Mesendoderm (in vitro differentiated cells): ENCODE results near the gene PCIF1.

Experiments used
- DNase-seq: peaks from one replicate; pipeline ENCODE4 v3.0.0; 2013
- H2AK5ac ChIP-seq: 2 replicates; pipeline ENCODE4 v1.6.1; 2013; ENCODE audit warnings: low read length, inconsistent platforms
- H2BK120ac ChIP-seq: 2 replicates; pipeline ENCODE4 v1.6.1; 2013; ENCODE audit warnings: low read depth, mild to moderate bottlenecking, low read length, moderate library complexity, mixed read lengths
- H2BK15ac ChIP-seq: replicated peaks from 2 replicates; pipeline ENCODE4 v1.6.1; 2013; ENCODE audit warnings: low read depth, mild to moderate bottlenecking, moderate library complexity
- H2BK5ac ChIP-seq: 2 replicates; pipeline ENCODE4 v1.6.1; 2013; ENCODE audit warnings: low read length, inconsistent platforms
- H3K18ac ChIP-seq: 2 replicates; pipeline ENCODE4 v1.6.1; 2013; ENCODE audit warnings: mild to moderate bottlenecking, low read length, mixed read lengths
- H3K23ac ChIP-seq: one replicate; pipeline ENCODE4 v1.6.1; 2013; ENCODE audit warnings: low read length
- H3K27ac ChIP-seq: 2 replicates; pipeline ENCODE4 v1.5.1; 2013; ENCODE audit warnings: low read depth, mild to moderate bottlenecking, inconsistent platforms, low read length, moderate library complexity
- H3K27me3 ChIP-seq: 2 replicates; pipeline ENCODE4 v1.6.1; 2013; ENCODE audit warnings: low read length, control low read depth, mild to moderate bottlenecking, inconsistent platforms; ENCODE audit not compliant: insufficient read depth, poor library complexity
- H3K36me3 ChIP-seq: 2 replicates; pipeline ENCODE4 v1.6.1; 2013; ENCODE audit warnings: low read length, inconsistent platforms; ENCODE audit not compliant: control insufficient read depth, insufficient read depth
- H3K4ac ChIP-seq: one replicate; pipeline ENCODE4 v1.6.1; 2013; ENCODE audit warnings: low read depth, mild to moderate bottlenecking, low read length, moderate library complexity
- H3K4me1 ChIP-seq: 2 replicates; pipeline ENCODE4 v1.6.1; 2013; ENCODE audit warnings: low read depth, low read length, inconsistent platforms; ENCODE audit not compliant: control insufficient read depth
- H3K4me2 ChIP-seq: 2 replicates; pipeline ENCODE4 v1.6.1; 2013; ENCODE audit warnings: low read length
- H3K4me3 ChIP-seq: 2 replicates; pipeline ENCODE4 v1.5.1; 2013; ENCODE audit warnings: mild to moderate bottlenecking, low read length
- H3K56ac ChIP-seq: one replicate; pipeline ENCODE4 v1.6.1; 2013; ENCODE audit warnings: low read length
- H3K79me1 ChIP-seq: 2 replicates; pipeline ENCODE4 v1.6.1; 2013; ENCODE audit warnings: low read length, inconsistent platforms
- H3K79me2 ChIP-seq: 2 replicates; pipeline ENCODE4 v1.6.1; 2013; ENCODE audit warnings: mild to moderate bottlenecking, low read length; ENCODE audit not compliant: control insufficient read depth, insufficient read depth
- H3K9ac ChIP-seq: 2 replicates; pipeline ENCODE4 v1.6.1; 2013; ENCODE audit warnings: low read length, inconsistent platforms
- H4K5ac ChIP-seq: one replicate; pipeline ENCODE4 v1.6.1; 2013; ENCODE audit warnings: low read length
- H4K8ac ChIP-seq: one replicate; pipeline ENCODE4 v1.6.1; 2013; ENCODE audit warnings: low read depth, mild to moderate bottlenecking, control low read depth, low read length, moderate library complexity
- WGBS: extraction: QIAGEN DNeasy Blood & Tissue Kit; methylation state at CpG from one replicate; pipeline ENCODE4 v1.1.7; 2013; ENCODE audit warnings: low lambda C conversion rate, missing lambda C conversion rate; ENCODE audit not compliant: insufficient coverage; ENCODE audit errors: extremely low coverage; 5-methylcytosine and 5-hydroxymethylcytosine counted together

The PCIF1 gene

GRCh38 chr20:45948261-45948733 is 13.8 kb downstream of the PCIF1 start:
- no peak overlapping the region for H3K4ac ChIP-seq
- no peak for DNase-seq
- H3K27ac ChIP-seq, result no peak overlapping the region
- H2BK15ac ChIP-seq, result no peak overlapping the region
- no CpG with 5 or more reads among the region's 7 CpGs for whole genome bisulfite sequencing
- no peak overlapping the region for H3K4me3 ChIP-seq
- H3K9ac ChIP-seq, result no peak overlapping the region
- no peaks in the 10 kb centered on the region for H3K4me1 ChIP-seq
- H3K79me1 ChIP-seq, result no peaks in the 10 kb centered on the region
- no peak overlapping the region for H3K56ac ChIP-seq
- no peak overlapping the region for H3K23ac ChIP-seq
- H4K8ac ChIP-seq, result no peak overlapping the region
- H4K5ac ChIP-seq, result no peak overlapping the region
- no peaks in the 10 kb centered on the region for H3K79me2 ChIP-seq
- H2BK5ac ChIP-seq, result no peak overlapping the region
- H2AK5ac ChIP-seq, result no peak overlapping the region
- H3K18ac ChIP-seq, result no peak overlapping the region
- H3K36me3 ChIP-seq, result peaks cover 39% of the 10 kb centered on the region
- H2BK120ac ChIP-seq, result no peak overlapping the region
- no peaks in the 10 kb centered on the region for H3K27me3 ChIP-seq
- no peak overlapping the region for H3K4me2 ChIP-seq

DNA sequence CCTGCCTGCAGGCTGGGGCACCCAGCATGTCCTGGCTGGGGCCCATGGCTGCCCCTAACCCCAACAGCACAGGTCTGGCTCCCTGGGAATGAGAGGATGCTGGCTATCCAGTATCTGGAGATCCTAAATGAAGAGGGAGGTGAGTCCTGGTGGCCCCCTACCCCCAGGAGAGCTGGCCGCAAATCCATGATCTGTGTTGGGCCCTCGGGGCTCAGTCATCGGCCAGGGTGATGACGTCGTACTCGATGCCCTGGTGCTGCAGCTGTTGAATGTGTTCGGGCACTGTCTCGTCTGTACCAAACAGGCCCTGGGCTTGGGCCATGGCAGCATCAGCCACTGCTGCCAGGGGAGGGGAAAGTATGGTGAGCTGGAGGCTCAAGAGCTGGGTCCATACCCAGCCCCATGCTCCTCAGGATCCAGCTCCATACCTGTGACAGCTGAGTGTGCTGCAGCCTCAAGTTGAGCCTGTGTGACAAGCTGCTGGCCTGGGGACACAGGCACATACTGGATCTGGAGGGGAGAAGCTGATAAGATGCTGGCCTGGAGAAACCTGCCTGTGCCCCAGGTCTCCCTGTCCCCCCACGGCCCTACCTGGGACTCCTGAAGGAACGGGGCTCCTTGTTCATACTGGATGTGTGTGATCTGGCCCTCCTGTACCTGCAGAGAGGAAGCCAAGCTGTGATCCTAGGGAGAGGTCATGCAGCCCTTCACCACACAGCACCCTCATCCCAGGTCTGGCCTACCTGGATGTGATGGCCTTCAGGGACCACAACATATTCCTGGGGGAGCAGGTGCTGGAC is 14.5 kb downstream of the PCIF1 start:
- no peak overlapping the region for H2BK15ac ChIP-seq
- DNase-seq, result no peak
- no peak overlapping the region for H3K18ac ChIP-seq
- no peak overlapping the region for H4K5ac ChIP-seq
- no CpG with 5 or more reads among the region's 10 CpGs for WGBS
- no peak overlapping the region for H3K27ac ChIP-seq
- no peak overlapping the region for H2BK120ac ChIP-seq
- no peak overlapping the region for H3K4me3 ChIP-seq
- no peak overlapping the region for H3K9ac ChIP-seq
- H2AK5ac ChIP-seq, result no peak overlapping the region
- H3K79me1 ChIP-seq, result no peaks in the 10 kb centered on the region
- no peak overlapping the region for H3K56ac ChIP-seq
- no peak overlapping the region for H2BK5ac ChIP-seq
- H3K36me3 ChIP-seq, result peaks cover 37% of the 10 kb centered on the region
- no peaks in the 10 kb centered on the region for H3K4me1 ChIP-seq
- H3K27me3 ChIP-seq, result no peaks in the 10 kb centered on the region
- no peak overlapping the region for H3K23ac ChIP-seq
- H4K8ac ChIP-seq, result no peak overlapping the region
- no peak overlapping the region for H3K4ac ChIP-seq
- H3K4me2 ChIP-seq, result no peak overlapping the region
- H3K79me2 ChIP-seq, result no peaks in the 10 kb centered on the region

GRCh38 chr20:45949542-45950329 is 15.3 kb downstream of the PCIF1 start:
- no peak overlapping the region for H3K27ac ChIP-seq
- no peak overlapping the region for H4K5ac ChIP-seq
- no peak overlapping the region for H2BK5ac ChIP-seq
- no peak overlapping the region for H2AK5ac ChIP-seq
- DNase-seq, result no peak
- H3K23ac ChIP-seq, result no peak overlapping the region
- H2BK15ac ChIP-seq, result no peak overlapping the region
- no peak overlapping the region for H4K8ac ChIP-seq
- H3K9ac ChIP-seq, result no peak overlapping the region
- H2BK120ac ChIP-seq, result no peak overlapping the region
- no peak overlapping the region for H3K4me3 ChIP-seq
- no peaks in the 10 kb centered on the region for H3K27me3 ChIP-seq
- H3K4me2 ChIP-seq, result no peak overlapping the region
- no peaks in the 10 kb centered on the region for H3K79me1 ChIP-seq
- no peaks in the 10 kb centered on the region for H3K4me1 ChIP-seq
- WGBS, result no CpG with 5 or more reads among the region's 13 CpGs
- H3K18ac ChIP-seq, result no peak overlapping the region
- no peaks in the 10 kb centered on the region for H3K79me2 ChIP-seq
- no peak overlapping the region for H3K56ac ChIP-seq
- H3K4ac ChIP-seq, result no peak overlapping the region
- H3K36me3 ChIP-seq, result peaks cover 31% of the 10 kb centered on the region

DNA sequence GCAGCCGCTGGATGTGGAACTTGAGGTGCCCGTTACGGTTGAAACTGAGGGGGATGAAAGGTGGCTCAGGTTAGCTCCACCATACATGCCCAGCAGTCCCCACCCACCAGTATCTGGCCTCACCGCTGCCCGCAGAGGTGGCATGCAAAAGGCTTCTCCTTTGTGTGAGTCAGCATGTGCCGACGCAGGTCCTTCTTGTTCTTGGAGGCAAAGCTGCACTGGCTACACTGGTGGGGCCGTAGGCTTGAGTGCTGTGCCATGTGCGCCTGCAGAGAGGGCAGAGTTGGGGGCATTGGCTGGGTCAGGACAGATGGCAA is 15.8 kb downstream of the PCIF1 start:
- Histone ChIP-seq H3K27me3 (no peaks in the 10 kb centered on the region), H2BK120ac (no peak overlapping the region), H3K4me1 (no peaks in the 10 kb centered on the region), H3K79me2 (no peaks in the 10 kb centered on the region), H3K4me3 (no peak overlapping the region), H3K18ac (no peak overlapping the region), H3K27ac (no peak overlapping the region), H2AK5ac (no peak overlapping the region), H2BK5ac (no peak overlapping the region), H3K79me1 (no peaks in the 10 kb centered on the region), H4K5ac (no peak overlapping the region), H3K4me2 (no peak overlapping the region), H3K23ac (no peak overlapping the region), H3K4ac (no peak overlapping the region), H2BK15ac (no peak overlapping the region), H3K56ac (no peak overlapping the region), H4K8ac (no peak overlapping the region), H3K36me3 (peaks cover 27% of the 10 kb centered on the region), H3K9ac (no peak overlapping the region)
- no CpG with 5 or more reads among the region's 9 CpGs for WGBS
- no peak for DNase-seq

- Histone ChIP-seq H3K4me1 (no peaks in the 10 kb centered on the region), H3K79me2 (no peaks in the 10 kb centered on the region), H3K27me3 (no peaks in the 10 kb centered on the region), H2AK5ac (no peak overlapping the region), H2BK15ac (no peak overlapping the region), H3K4me2 (no peak overlapping the region), H4K8ac (no peak overlapping the region), H3K23ac (no peak overlapping the region), H3K4ac (no peak overlapping the region), H3K27ac (no peak overlapping the region), H3K36me3 (peaks cover 20% of the 10 kb centered on the region), H2BK120ac (no peak overlapping the region), H4K5ac (no peak overlapping the region), H3K79me1 (no peaks in the 10 kb centered on the region), H2BK5ac (no peak overlapping the region), H3K4me3 (no peak overlapping the region), H3K9ac (no peak overlapping the region), H3K18ac (no peak overlapping the region), H3K56ac (no peak overlapping the region)
- no CpG with 5 or more reads among the region's 19 CpGs for WGBS
- DNase-seq, result no peak
Measured at GRCh38 chr20:45951925-45952834, 17.7 kb downstream of the PCIF1 start.
